ENCODE data around the gene MRTFB.

- TF ChIP-seq EZH2phosphoT487 (IDR thresholded peaks at IDR 0.05; ENCODE audit: unreplicated experiment) (no peak), EZH2 (IDR thresholded peaks at IDR 0.05; ENCODE audit: low read depth, unreplicated experiment) (no peak), POLR2AphosphoS5 (IDR thresholded peaks at IDR 0.05; ENCODE audit: low read depth) (no peak), CTCF (conservative IDR thresholded peaks at IDR 0.05; ENCODE audit: low read depth in 2 of 2) (no peak), CREB1 (CRISPR knock-in tag; IDR thresholded peaks at IDR 0.05; ENCODE audit: low read depth) (no peak), NANOG (IDR thresholded peaks at IDR 0.05; ENCODE audit: borderline replicate concordance) (no peak)
These were observed 49.2 kb downstream of the MRTFB start for GRCh38 chr16:14120335-14120734.
